Suprapubic skin (tissue), 4 donors: ENCODE measurements around the gene TRIM44. TPM values are rescaled to one million over a fixed set of nuclear protein-coding genes. Genes with fewer than 3 reads are reported as not detected.
"Not testable (repeated sequence)": the region's sequence is repeated elsewhere in the genome, so short reads cannot be mapped to it uniquely, and the experiment has no call there.

ENCODE experiments used
- DNase-seq, 2 donors: peaks; one replicate each; pipeline ENCODE4 v3.0.0-alpha.2; 2019; ENCODE audit warnings: low spot score in 2 of 2
- H3K27ac ChIP-seq: fragments of 200-600 bp; sonication (generic); one replicate; pipeline ENCODE4 v1.5.1; 2019
- H3K27me3 ChIP-seq: fragments of 200-600 bp; sonication (generic); one replicate; pipeline ENCODE4 v1.5.1; 2019
- H3K36me3 ChIP-seq: fragments of 200-600 bp; sonication (generic); one replicate; pipeline ENCODE4 v1.5.1; 2019
- H3K4me1 ChIP-seq: fragments of 200-600 bp; sonication (generic); one replicate; pipeline ENCODE4 v1.5.1; 2019
- H3K4me3 ChIP-seq: fragments of 200-600 bp; sonication (generic); one replicate; pipeline ENCODE4 v1.5.1; 2019; ENCODE audit warnings: mild to moderate bottlenecking
- H3K9me3 ChIP-seq: fragments of 200-600 bp; sonication (generic); one replicate; pipeline ENCODE4 v1.5.1; 2019
- CTCF ChIP-seq, 2 donors: fragments of 200-600 bp in 1 of 2; fragments of 450-650 bp in 1 of 2; sonication (generic) in 1 of 2; IDR thresholded peaks; one replicate each; pipeline ENCODE4 v1.5.1; 2016 to 2019; ENCODE audit warnings: antibody characterized with exemption in 2 of 2, mild to moderate bottlenecking in 1 of 2, moderate library complexity in 1 of 2
- EP300 ChIP-seq: sonication (generic); formaldehyde crosslinking; IDR thresholded peaks from one replicate; pipeline ENCODE4 v1.6.1; 2017; ENCODE audit warnings: antibody characterized with exemption
- POLR2A ChIP-seq, 2 donors: fragments of 450-650 bp; IDR thresholded peaks; one replicate each; pipeline ENCODE4 v1.6.1; 2017; ENCODE audit warnings: antibody characterized with exemption in 2 of 2, mild to moderate bottlenecking in 2 of 2, moderate library complexity in 2 of 2
- POLR2AphosphoS5 ChIP-seq, 3 donors: sonication (generic); formaldehyde crosslinking; IDR thresholded peaks; one replicate each; pipeline ENCODE4 v1.6.1; 2017; ENCODE audit warnings: antibody characterized with exemption in 3 of 3
- WGBS: methylation state at CpG from one replicate; pipeline ENCODE4 v1.1.5; 2018; 5-methylcytosine and 5-hydroxymethylcytosine counted together
- total RNA-seq, 4 donors: library from RNA; depleted of rRNA; stranded (reverse); fragments of >200 nt; gene quantifications; one replicate each; pipeline ENCODE4 v1.1.0, GENCODE V29; 2016

TRIM44 gene
- total RNA-seq, 4 donors from 2014 or later: 21.3 to 55.7 (median 31.3) TPM

DNA sequence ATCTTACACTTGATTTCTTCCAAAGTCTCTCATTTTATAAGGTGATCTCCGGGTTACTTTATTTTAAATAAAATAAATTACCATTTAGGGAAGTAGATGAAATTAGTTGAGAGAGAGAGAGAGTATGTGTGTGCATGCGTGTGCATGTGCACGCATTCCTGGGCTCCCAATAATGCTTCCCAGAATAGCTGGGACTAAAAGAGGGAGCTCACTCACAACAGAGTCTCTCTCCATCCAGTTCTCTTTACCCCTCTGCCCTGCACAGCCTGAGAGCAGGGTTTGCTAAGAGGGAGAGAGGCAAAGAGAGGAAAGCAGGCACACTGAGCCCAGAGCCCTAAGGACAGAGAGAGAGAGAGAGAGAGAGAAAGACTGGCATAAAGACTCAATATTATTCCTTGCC, 11.3 kb upstream of the TRIM44 start:
- H3K36me3 ChIP-seq: no peaks in the 10 kb centered on the region
- no peaks in the 10 kb centered on the region for H3K4me1 ChIP-seq
- no peak overlapping the region for H3K4me3 ChIP-seq
- WGBS: 70% methylated on average over 3 of the region's 3 CpGs
- TF ChIP-seq CTCF (IDR thresholded peaks at IDR 0.05): no peak
- TF ChIP-seq POLR2AphosphoS5 (IDR thresholded peaks at IDR 0.05): no peak
- TF ChIP-seq POLR2A (IDR thresholded peaks at IDR 0.05): no peak
- no peak for TF ChIP-seq EP300
- no peak overlapping the region for H3K27ac ChIP-seq
- no peak for DNase-seq
- no peaks in the 10 kb centered on the region for H3K27me3 ChIP-seq
- H3K9me3 ChIP-seq: no peaks in the 10 kb centered on the region

- WGBS: 94% methylated on average over 5 of the region's 5 CpGs
- DNase-seq, H3K36me3 ChIP-seq: not testable (repeated sequence)
Observed at GRCh38 chr11:35652786-35653185, 9.8 kb upstream of the TRIM44 start.

GRCh38 chr11:35654711-35655110, 7.9 kb upstream of the TRIM44 start:
- WGBS: 48% methylated on average over 6 of the region's 6 CpGs
- TF ChIP-seq EP300: no peak
- TF ChIP-seq CTCF (IDR thresholded peaks at IDR 0.05): no peak
- TF ChIP-seq POLR2A (IDR thresholded peaks at IDR 0.05): no peak
- no peak for TF ChIP-seq POLR2AphosphoS5 (IDR thresholded peaks at IDR 0.05)
- Histone ChIP-seq H3K4me3 (no peak overlapping the region), H3K9me3 (no peaks in the 10 kb centered on the region), H3K27ac (no peak overlapping the region), H3K4me1 (no peaks in the 10 kb centered on the region), H3K36me3 (no peaks in the 10 kb centered on the region), H3K27me3 (peaks cover 3% of the 10 kb centered on the region)
- DNase-seq: no peak

More at GRCh38 chr11:35652786-35653185, 9.8 kb upstream of the TRIM44 start:
- H3K4me3 ChIP-seq, H3K9me3 ChIP-seq, H3K27ac ChIP-seq, H3K27me3 ChIP-seq, H3K4me1 ChIP-seq: not testable (repeated sequence)

GRCh38 chr11:35655254-35655653, 7.3 kb upstream of the TRIM44 start:
- WGBS: 68% methylated on average over 1 of the region's 1 CpG
- Histone ChIP-seq H3K27me3 (peaks cover 3% of the 10 kb centered on the region), H3K36me3 (no peaks in the 10 kb centered on the region), H3K9me3 (no peaks in the 10 kb centered on the region), H3K4me3 (no peak overlapping the region), H3K4me1 (no peaks in the 10 kb centered on the region), H3K27ac (no peak overlapping the region)
- DNase-seq: no peak
- no peak for TF ChIP-seq POLR2A (IDR thresholded peaks at IDR 0.05)
- TF ChIP-seq CTCF (IDR thresholded peaks at IDR 0.05): no peak
- no peak for TF ChIP-seq EP300
- TF ChIP-seq POLR2AphosphoS5 (IDR thresholded peaks at IDR 0.05): no peak

GRCh38 chr11:35655856-35656255, 6.7 kb upstream of the TRIM44 start:
- Histone ChIP-seq H3K36me3 (no peaks in the 10 kb centered on the region), H3K27ac (no peak overlapping the region), H3K27me3 (peaks cover 3% of the 10 kb centered on the region), H3K4me3 (no peak overlapping the region), H3K4me1 (no peaks in the 10 kb centered on the region), H3K9me3 (no peaks in the 10 kb centered on the region)
- no peak for TF ChIP-seq POLR2AphosphoS5 (IDR thresholded peaks at IDR 0.05)
- no peak for TF ChIP-seq EP300
- TF ChIP-seq CTCF (IDR thresholded peaks at IDR 0.05): no peak
- TF ChIP-seq POLR2A (IDR thresholded peaks at IDR 0.05): no peak
- DNase-seq: no peak
- 74% methylated on average over 4 of the region's 4 CpGs for WGBS
